Heart left ventricle (tissue), 16 donors: ENCODE measurements around the gene RNF112. TPM values are rescaled to one million over a fixed set of nuclear protein-coding genes. Genes with fewer than 3 reads are reported as not detected.

Experiments
- ATAC-seq, 4 donors: fragments of 200-7000 bp; cut with Tn5 transposase; one replicate each; pipeline ENCODE4 v1.9.1; 2020 to 2022; ENCODE audit warnings: moderate library complexity in 4 of 4, mild to moderate bottlenecking in 3 of 4, moderate number of reproducible peaks in 1 of 4
- DNase-seq, 5 donors: peaks; one replicate each; pipeline ENCODE4 v3.0.0-alpha.2; 2020
- H3K27ac ChIP-seq, 12 donors: fragments of 200-600 bp; sonication (generic) in 4 of 12; one replicate each; pipeline versions ENCODE4 v1.5.0 to v1.8.0; 2016 to 2022; ENCODE audit warnings: mild to moderate bottlenecking in 2 of 12
- H3K27me3 ChIP-seq, 9 donors: fragments of 200-600 bp; sonication (generic) in 2 of 9; one replicate each; pipeline versions ENCODE4 v1.5.1 to v1.8.0; 2016 to 2022; ENCODE audit warnings: mild to moderate bottlenecking in 3 of 9
- H3K36me3 ChIP-seq, 9 donors: fragments of 200-600 bp; sonication (generic) in 2 of 9; one replicate each; pipeline versions ENCODE4 v1.5.0 to v1.8.0; 2018 to 2022; ENCODE audit warnings: mild to moderate bottlenecking in 2 of 9
- H3K4me1 ChIP-seq, 12 donors: fragments of 200-600 bp; sonication (generic) in 4 of 12; one replicate each; pipeline versions ENCODE4 v1.5.0 to v1.8.0; 2016 to 2022; ENCODE audit warnings: mild to moderate bottlenecking in 3 of 12
- H3K4me3 ChIP-seq, 12 donors: fragments of 200-600 bp; sonication (generic) in 4 of 12; one replicate each; pipeline versions ENCODE4 v1.5.0 to v1.8.0; 2017 to 2022; ENCODE audit warnings: mild to moderate bottlenecking in 9 of 12, moderate library complexity in 4 of 12
- H3K9me3 ChIP-seq, 12 donors: fragments of 200-600 bp; sonication (generic) in 4 of 12; one replicate each; pipeline versions ENCODE4 v1.5.0 to v1.8.0; 2016 to 2022; ENCODE audit warnings: mild to moderate bottlenecking in 1 of 12
- POLR2A ChIP-seq, 2 donors: fragments of 450-650 bp; IDR thresholded peaks; one replicate each; pipeline ENCODE4 v1.6.1; 2017; ENCODE audit warnings: antibody characterized with exemption in 2 of 2, mild to moderate bottlenecking in 2 of 2, moderate library complexity in 2 of 2
- WGBS, 4 donors: extraction: QIAGEN DNeasy Blood & Tissue Kit in 2 of 4; methylation state at CpG; one replicate each; pipeline versions ENCODE4 v1.1.5 to v1.1.7; 2013 to 2018; 5-methylcytosine and 5-hydroxymethylcytosine counted together
- intact Hi-C, 10 donors: fragments of 100-400 bp; cut with DNase I; formaldehyde crosslinking; loops; one replicate each; pipeline versions ENCODE4 v1.11.1 to v1.14.2; 2022
- polyA plus RNA-seq, 2 donors: library from polyadenylated mRNA; stranded (reverse); fragments of 200-250 nt; gene quantifications; one replicate each; pipeline ENCODE4 v1.2.3, GENCODE V29; 2013
- total RNA-seq, 9 donors: library from RNA; depleted of rRNA in 2 of 9; stranded (reverse); fragments of >200 nt in 2 of 9; fragmentation: NEBNext Ultra II Directional in 3 of 9; extraction: Animal tissue kit (Norgen Biotek cat#: 25700) in 3 of 9; gene quantifications; one replicate each; pipeline versions ENCODE4 v1.1.0 to v1.2.4, GENCODE V29; 2016 to 2023
- TF ChIP-seq, protein P1 (sequence below), 12 donors: fragments of 200-600 bp; sonication (generic) in 4 of 12; IDR thresholded peaks; one replicate each; pipeline versions ENCODE4 v1.5.0 to v1.8.0; 2018 to 2022; ENCODE audit warnings: antibody characterized with exemption in 12 of 12, mild to moderate bottlenecking in 5 of 12
- donor health status: ischemic (EF 13 %, LVEDD 7.1; RV severe dilation, severe dysfunction).
- donor health status: healthy with polysubstance abuse.
- donor health status: DM: no; HTN: yes; CAD: no.
- donor health status: DM: no; HTN: no; CAD: no.
- donor health status: ischemic (EF 25% LVEDD 6.9; RV normal size, moderate dysfunction).
- donor health status: ischemic (EF 25% LVEDD 5.7; RV mildly dilated, moderate dysfunction).
- donor health status: healthy.
- donor health status: DM: yes; HTN: yes; CAD: no.
- donor health status: ischemic (EF 35%, LVEDD 5.7; RV mildly dilated, moderate dysfunction).
- donor health status: nonischemic (EF 11% LVEDD 7.7; RV severe dilation, severe dysfunction).
- donor health status: DM: yes; HTN: yes; CAD: no.
- donor health status: PGD.
- donor health status: ischemic (EF 29% LVEDD 5.4; RV normal size, mild dysfunction).
- donor health status: nonischemic (EF 23%, LVEDD 6.1; RV moderate dilation, normal function).

RNF112 gene
- total and polyA plus RNA-seq, 11 donors: 0.45 to 3.0 (median 1.4) TPM

DNA sequence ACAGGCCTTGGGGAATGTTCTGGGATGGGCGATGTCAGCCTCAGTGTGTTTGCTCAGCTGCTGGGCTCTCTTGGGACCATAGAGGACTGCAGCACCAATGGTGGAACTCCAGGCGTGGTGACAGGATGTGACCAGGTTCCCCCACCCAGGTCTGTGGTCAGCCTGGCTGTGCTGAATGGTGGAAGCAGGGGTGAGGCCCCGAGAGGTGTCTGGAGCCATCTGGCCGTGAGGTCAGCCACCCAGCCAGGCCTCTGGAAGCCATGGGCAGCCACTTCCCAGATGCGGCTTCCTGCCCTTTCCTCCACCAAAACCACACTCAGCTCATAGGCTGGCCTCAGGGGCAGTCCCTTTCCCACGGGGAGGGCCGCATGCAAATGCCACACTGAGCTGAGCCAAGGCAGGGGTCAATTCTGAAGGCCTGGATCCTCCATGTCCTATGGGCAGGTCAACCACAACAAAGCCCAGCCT, 40.5 kb upstream of the RNF112 start:
- no peak overlapping the region for H3K4me3 ChIP-seq
- intact Hi-C loops: loop anchor here in 2 of 10 donors (5.0 to 10.0 kb wide), 2 partner anchors 42 to 274 kb away; partner anchors contain the start of genes ALDH3A2 (in 1 of the 2) and RNF112 (in 1 of the 2)
- WGBS, 4 donors: 28 to 62% (median 48%) methylated on average over 7 of the region's 7 CpGs
- DNase-seq (peak; percentile 59 to 83 (median 78)), ATAC-seq (peak; percentile 63 to 91 (median 81))
- no peaks in the 10 kb centered on the region for H3K9me3 ChIP-seq
- H3K4me1 ChIP-seq: peaks cover 0 to 50% (median 16%) of the 10 kb centered on the region in 12 donors
- TF ChIP-seq, protein P1, sequence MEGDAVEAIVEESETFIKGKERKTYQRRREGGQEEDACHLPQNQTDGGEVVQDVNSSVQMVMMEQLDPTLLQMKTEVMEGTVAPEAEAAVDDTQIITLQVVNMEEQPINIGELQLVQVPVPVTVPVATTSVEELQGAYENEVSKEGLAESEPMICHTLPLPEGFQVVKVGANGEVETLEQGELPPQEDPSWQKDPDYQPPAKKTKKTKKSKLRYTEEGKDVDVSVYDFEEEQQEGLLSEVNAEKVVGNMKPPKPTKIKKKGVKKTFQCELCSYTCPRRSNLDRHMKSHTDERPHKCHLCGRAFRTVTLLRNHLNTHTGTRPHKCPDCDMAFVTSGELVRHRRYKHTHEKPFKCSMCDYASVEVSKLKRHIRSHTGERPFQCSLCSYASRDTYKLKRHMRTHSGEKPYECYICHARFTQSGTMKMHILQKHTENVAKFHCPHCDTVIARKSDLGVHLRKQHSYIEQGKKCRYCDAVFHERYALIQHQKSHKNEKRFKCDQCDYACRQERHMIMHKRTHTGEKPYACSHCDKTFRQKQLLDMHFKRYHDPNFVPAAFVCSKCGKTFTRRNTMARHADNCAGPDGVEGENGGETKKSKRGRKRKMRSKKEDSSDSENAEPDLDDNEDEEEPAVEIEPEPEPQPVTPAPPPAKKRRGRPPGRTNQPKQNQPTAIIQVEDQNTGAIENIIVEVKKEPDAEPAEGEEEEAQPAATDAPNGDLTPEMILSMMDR (IDR thresholded peaks at IDR 0.05): no peak
- no peak for TF ChIP-seq POLR2A (IDR thresholded peaks at IDR 0.05)
- H3K27me3 ChIP-seq: no peaks in the 10 kb centered on the region
- H3K36me3 ChIP-seq: no peaks in the 10 kb centered on the region
- H3K27ac ChIP-seq: peak overlapping the region; percentile 9 to 73 (median 62)

DNA sequence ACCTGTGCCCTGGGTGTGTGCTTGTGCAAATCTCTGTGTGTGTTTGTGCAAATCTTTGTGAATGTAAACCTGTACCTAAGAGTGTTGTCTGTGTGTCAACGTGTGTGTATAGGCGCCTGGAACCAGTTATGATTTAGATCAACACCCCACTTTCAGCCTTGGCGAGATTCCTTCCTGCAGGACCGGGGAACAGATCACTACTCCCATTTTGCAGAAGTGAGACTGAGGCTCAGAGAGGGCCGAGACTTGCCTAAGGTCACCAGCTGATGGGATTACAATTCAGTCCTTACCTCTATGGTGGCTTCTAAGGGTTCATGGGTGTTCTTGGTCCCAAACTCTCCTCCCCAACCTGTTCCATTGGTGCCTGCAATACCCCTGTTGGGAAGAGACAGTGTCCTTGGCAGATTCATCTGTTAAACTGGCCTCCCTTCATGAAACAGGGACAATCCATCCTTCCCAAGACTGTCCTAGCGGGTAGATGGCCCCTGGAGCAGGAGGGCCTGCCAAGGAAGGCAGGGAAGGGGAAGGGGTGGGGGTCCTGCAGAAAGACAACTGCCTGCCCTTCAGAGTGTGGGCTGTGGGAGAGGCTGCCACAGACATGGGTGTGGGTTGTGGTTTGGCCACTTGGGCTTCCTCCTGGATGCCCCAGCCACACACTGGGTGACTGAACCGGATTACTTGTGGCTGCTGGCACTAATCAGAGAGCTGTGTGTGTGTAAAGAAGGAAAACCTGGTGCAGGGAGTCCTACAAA, 39.6 kb upstream of the RNF112 start:
- Histone ChIP-seq H3K9me3 (no peaks in the 10 kb centered on the region), H3K4me3 (no peak overlapping the region), H3K27ac (peak overlapping the region in 7 of 12 donors; percentile 38 to 73 (median 64)), H3K4me1 (peaks cover 0 to 50% (median 16%) of the 10 kb centered on the region in 12 donors), H3K27me3 (no peaks in the 10 kb centered on the region), H3K36me3 (no peaks in the 10 kb centered on the region)
- DNase-seq (no peak), ATAC-seq (no peak)
- TF ChIP-seq, protein P1 (IDR thresholded peaks at IDR 0.05): no peak
- no peak for TF ChIP-seq POLR2A (IDR thresholded peaks at IDR 0.05)
- WGBS, 4 donors: 86 to 93% (median 89%) methylated on average over 7 of the region's 7 CpGs
- intact Hi-C loops: loop anchor here in 2 of 10 donors (5.0 to 10.0 kb wide), 2 partner anchors 41 to 273 kb away; partner anchors contain the start of genes ALDH3A2 (in 1 of the 2) and RNF112 (in 1 of the 2)

GRCh38 chr17:19372011-19372370, 39.0 kb upstream of the RNF112 start:
- H3K4me1 ChIP-seq: peaks cover 0 to 55% (median 20%) of the 10 kb centered on the region in 12 donors
- no peaks in the 10 kb centered on the region for H3K36me3 ChIP-seq
- no peak overlapping the region for H3K27ac ChIP-seq
- H3K4me3 ChIP-seq: no peak overlapping the region
- ATAC-seq (no peak), DNase-seq (no peak)
- intact Hi-C loops: loop anchor here in 2 of 10 donors (5.0 to 10.0 kb wide), 2 partner anchors 40 to 273 kb away; partner anchors contain the start of genes ALDH3A2 (in 1 of the 2) and RNF112 (in 1 of the 2)
- TF ChIP-seq POLR2A (IDR thresholded peaks at IDR 0.05): no peak
- TF ChIP-seq, protein P1 (IDR thresholded peaks at IDR 0.05): no peak
- H3K9me3 ChIP-seq: no peaks in the 10 kb centered on the region
- H3K27me3 ChIP-seq: no peaks in the 10 kb centered on the region
- WGBS, 4 donors: 88 to 93% (median 90%) methylated on average over 9 of the region's 9 CpGs

DNA sequence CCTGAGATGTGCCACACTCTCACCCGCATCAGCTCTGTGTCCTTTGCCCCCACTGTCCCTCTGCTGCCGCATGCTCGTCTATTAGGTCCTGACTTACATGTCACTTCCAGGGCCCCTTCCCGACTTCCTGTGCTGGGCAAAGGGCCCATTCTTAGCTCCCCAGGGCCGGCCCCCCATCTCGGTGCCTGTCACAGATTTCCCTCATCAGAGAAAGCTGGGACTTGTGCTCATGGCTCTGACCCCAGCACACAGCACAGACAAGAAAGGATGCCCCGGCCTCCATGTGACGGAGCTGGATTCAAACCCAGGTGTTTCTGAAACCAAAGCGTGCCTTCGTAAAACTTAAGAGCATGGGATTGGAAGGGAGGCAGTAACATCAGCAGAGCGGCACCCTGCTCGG, 38.6 kb upstream of the RNF112 start:
- TF ChIP-seq, protein P1 (IDR thresholded peaks at IDR 0.05): no peak
- no peak for TF ChIP-seq POLR2A (IDR thresholded peaks at IDR 0.05)
- H3K9me3 ChIP-seq: no peaks in the 10 kb centered on the region
- no peaks in the 10 kb centered on the region for H3K27me3 ChIP-seq
- 73 to 86% (median 82%) methylated on average over 8 to 12 of the region's 12 CpGs for WGBS, 4 donors
- no peak overlapping the region for H3K27ac ChIP-seq
- ATAC-seq (no peak), DNase-seq (no peak)
- H3K4me3 ChIP-seq: no peak overlapping the region
- peaks cover 0 to 58% (median 23%) of the 10 kb centered on the region in 12 donors for H3K4me1 ChIP-seq
- no peaks in the 10 kb centered on the region for H3K36me3 ChIP-seq
- intact Hi-C loops: loop anchor here in 2 of 10 donors (5.0 to 10.0 kb wide), 2 partner anchors 40 to 272 kb away; partner anchors contain the start of genes ALDH3A2 (in 1 of the 2) and RNF112 (in 1 of the 2)
